Right ventricle myocardium inferior (tissue), 1 donor: ENCODE data around the gene ETDA. TPM values are rescaled to one million over a fixed set of nuclear protein-coding genes. Genes with fewer than 3 reads are reported as not detected.

Experiments used
- total RNA-seq: library from RNA; stranded (reverse); fragmentation: NEBNext Ultra II Directional; extraction: Animal tissue kit (Norgen Biotek cat#: 25700); gene quantifications from one replicate; pipeline ENCODE4 v1.2.1, GENCODE V29; 2021
- donor health status: DM: no; HTN: yes; CAD: no; lungs with severe emphysema.

Gene ETDA
- total RNA-seq, 1 donor from 2014 or later: not detected

Other genes with a start within 250 kb of the ETDA start
- gene RTL8B, start 229.5 kb upstream of the ETDA start, total RNA-seq: 14.1 TPM
- 274 TPM for gene RTL8C, start 219.7 kb upstream of the ETDA start, total RNA-seq
- gene RTL8A, start 199.9 kb upstream of the ETDA start, total RNA-seq: 32.5 TPM
- gene SMIM10L2B, start 153.3 kb upstream of the ETDA start, total RNA-seq: 1.7 TPM
- gene ETDB, start 131.5 kb upstream of the ETDA start, total RNA-seq: not detected
- not detected for gene CT55, start 80.7 kb upstream of the ETDA start, total RNA-seq
- gene ETDC, start 57.4 kb downstream of the ETDA start, total RNA-seq: not detected
- gene ZNF75D, start 92.0 kb downstream of the ETDA start, total RNA-seq: 3.9 TPM
- gene ZNF449, start 92.7 kb downstream of the ETDA start, total RNA-seq: 5.5 TPM
- gene SMIM10L2A, start 169.9 kb downstream of the ETDA start, total RNA-seq: 1.3 TPM